ENCODE results near the gene SCARB1. TPM values are rescaled to one million over a fixed set of nuclear protein-coding genes. Genes with fewer than 3 reads are reported as not detected.
A peak's percentile ranks its signal among the peaks of the same experiment; 100 is the strongest.

SCARB1 gene
- total RNA-seq, 1 donor from 2014 or later = 11.1 TPM

- Histone ChIP-seq H3K9me3 (replicated peaks) (no peaks in the 10 kb centered on the region), H3K4me1 (peaks cover 4% of the 10 kb centered on the region), H3K27ac (replicated peaks) (peak overlapping the region; percentile 50), H3K36me3 (peaks cover 9% of the 10 kb centered on the region), H3K27me3 (ENCODE audit: low read depth) (no peaks in the 10 kb centered on the region), H3K4me3 (no peak overlapping the region)
- DNase-seq = no peak
- no peak for TF ChIP-seq CTCF (IDR thresholded peaks at IDR 0.05; ENCODE audit: borderline replicate concordance)
- intact Hi-C loops (cut with micrococcal nuclease) = no loop called here
These were observed 72.8 kb downstream of the SCARB1 start for GRCh38 chr12:124790650-124791400.

- Histone ChIP-seq H3K36me3 (peaks cover 3% of the 10 kb centered on the region), H3K9me3 (replicated peaks) (no peaks in the 10 kb centered on the region), H3K27ac (replicated peaks) (no peak overlapping the region), H3K4me3 (no peak overlapping the region), H3K27me3 (ENCODE audit: low read depth) (no peaks in the 10 kb centered on the region), H3K4me1 (peaks cover 4% of the 10 kb centered on the region)
- no peak for DNase-seq
- intact Hi-C loops (cut with micrococcal nuclease) = no loop called here
- TF ChIP-seq CTCF (IDR thresholded peaks at IDR 0.05; ENCODE audit: borderline replicate concordance) = no peak
These were observed 74.6 kb downstream of the SCARB1 start for GRCh38 chr12:124788936-124789555.

- no peak overlapping the region for H3K27ac ChIP-seq (replicated peaks)
- H3K36me3 ChIP-seq = no peaks in the 10 kb centered on the region
- intact Hi-C loops (cut with micrococcal nuclease) = no loop called here
- DNase-seq = peak; percentile 83
- peak overlapping the region; percentile 59 for H3K4me3 ChIP-seq
- no peak for TF ChIP-seq CTCF (IDR thresholded peaks at IDR 0.05; ENCODE audit: borderline replicate concordance)
- H3K9me3 ChIP-seq (replicated peaks) = no peaks in the 10 kb centered on the region
- H3K4me1 ChIP-seq = peaks cover 6% of the 10 kb centered on the region
- no peaks in the 10 kb centered on the region for H3K27me3 ChIP-seq (ENCODE audit: low read depth)
These were observed 77.4 kb downstream of the SCARB1 start for GRCh38 chr12:124786061-124786964.

DNA sequence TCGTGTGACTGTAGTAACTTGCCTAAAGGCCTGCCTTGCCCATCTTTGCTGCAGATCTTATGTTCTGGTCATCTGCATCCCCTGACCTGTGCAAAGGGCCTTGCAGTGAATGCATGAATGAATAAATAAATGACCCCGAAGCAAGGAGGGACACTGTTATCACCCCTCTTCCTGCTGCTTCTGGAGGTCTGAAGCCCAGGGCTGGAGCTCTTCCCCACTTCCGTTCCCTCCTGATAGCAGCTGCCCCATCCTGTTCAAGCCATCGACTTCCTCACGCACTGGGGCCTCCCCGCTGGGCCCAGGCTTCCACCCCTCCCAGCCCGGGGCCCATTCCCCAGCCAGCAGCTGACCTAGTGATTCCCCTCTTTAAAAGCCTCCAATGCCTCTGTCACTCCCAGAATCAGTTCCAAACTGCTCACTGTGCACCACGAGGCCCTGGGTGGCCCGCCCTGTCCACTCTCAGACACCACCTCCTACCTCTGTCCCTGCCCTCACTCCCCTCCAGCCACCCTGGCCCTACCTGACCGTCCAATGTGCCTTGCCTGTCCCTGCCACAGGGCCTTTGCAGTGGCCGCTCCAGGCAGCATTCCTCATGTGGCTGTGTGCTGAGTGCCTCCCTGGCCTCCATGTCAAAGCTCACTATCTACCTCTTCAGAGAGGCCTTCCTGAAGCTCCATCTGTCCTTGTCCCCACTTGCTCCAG, 78.6 kb downstream of the SCARB1 start:
- Histone ChIP-seq H3K27me3 (ENCODE audit: low read depth) (no peaks in the 10 kb centered on the region), H3K9me3 (replicated peaks) (no peaks in the 10 kb centered on the region), H3K4me3 (no peak overlapping the region), H3K4me1 (peaks cover 14% of the 10 kb centered on the region), H3K27ac (replicated peaks) (no peak overlapping the region), H3K36me3 (no peaks in the 10 kb centered on the region)
- DNase-seq = no peak
- intact Hi-C loops (cut with micrococcal nuclease) = no loop called here
- no peak for TF ChIP-seq CTCF (IDR thresholded peaks at IDR 0.05; ENCODE audit: borderline replicate concordance)

GRCh38 chr12:124783087-124783486, 80.6 kb downstream of the SCARB1 start:
- Histone ChIP-seq H3K27ac (replicated peaks) (no peak overlapping the region), H3K27me3 (ENCODE audit: low read depth) (no peaks in the 10 kb centered on the region), H3K9me3 (replicated peaks) (no peaks in the 10 kb centered on the region), H3K36me3 (no peaks in the 10 kb centered on the region), H3K4me3 (no peak overlapping the region), H3K4me1 (peaks cover 14% of the 10 kb centered on the region)
- TF ChIP-seq CTCF (IDR thresholded peaks at IDR 0.05; ENCODE audit: borderline replicate concordance) = no peak
- intact Hi-C loops (cut with micrococcal nuclease) = no loop called here
- DNase-seq = no peak
